DOHH2 (cell line): ENCODE data around the gene USP16.

ENCODE experiments used
- EZH2phosphoT487 ChIP-seq: fragments of 200-600 bp; sonication (generic); IDR thresholded peaks from 2 replicates; pipeline ENCODE4 v1.6.1; 2017; ENCODE audit warnings: borderline replicate concordance, mild to moderate bottlenecking, antibody characterized with exemption, low read length, moderate library complexity, mixed read lengths
- TF ChIP-seq, protein P1 (sequence below): fragments of 200-600 bp; sonication (generic); IDR thresholded peaks from one replicate; pipeline ENCODE4 v1.5.1; 2014; ENCODE audit warnings: antibody characterized with exemption, mild to moderate bottlenecking, low read depth, low read length; ENCODE audit not compliant: poor library complexity, severe bottlenecking

DNA sequence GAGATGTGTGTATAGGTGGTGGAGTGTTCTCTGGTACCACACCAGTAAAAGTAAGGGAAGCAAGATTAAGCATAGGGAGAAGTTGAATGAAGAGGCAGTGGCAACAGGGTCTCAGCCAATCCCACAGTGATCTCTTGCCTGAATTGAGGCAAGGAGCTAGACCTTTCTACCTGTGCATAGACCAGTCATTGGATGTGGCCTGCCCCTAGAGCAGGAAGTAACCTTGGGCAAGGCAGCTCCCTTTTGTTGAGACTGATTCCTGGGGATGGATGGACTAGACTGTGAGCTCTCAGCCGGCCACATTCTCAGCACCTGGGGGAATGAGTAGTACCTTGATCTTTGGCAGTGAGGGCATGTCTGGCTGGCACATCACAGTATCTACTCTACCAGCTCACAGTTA, 6.4 kb downstream of the USP16 start:
- TF ChIP-seq, protein P1, sequence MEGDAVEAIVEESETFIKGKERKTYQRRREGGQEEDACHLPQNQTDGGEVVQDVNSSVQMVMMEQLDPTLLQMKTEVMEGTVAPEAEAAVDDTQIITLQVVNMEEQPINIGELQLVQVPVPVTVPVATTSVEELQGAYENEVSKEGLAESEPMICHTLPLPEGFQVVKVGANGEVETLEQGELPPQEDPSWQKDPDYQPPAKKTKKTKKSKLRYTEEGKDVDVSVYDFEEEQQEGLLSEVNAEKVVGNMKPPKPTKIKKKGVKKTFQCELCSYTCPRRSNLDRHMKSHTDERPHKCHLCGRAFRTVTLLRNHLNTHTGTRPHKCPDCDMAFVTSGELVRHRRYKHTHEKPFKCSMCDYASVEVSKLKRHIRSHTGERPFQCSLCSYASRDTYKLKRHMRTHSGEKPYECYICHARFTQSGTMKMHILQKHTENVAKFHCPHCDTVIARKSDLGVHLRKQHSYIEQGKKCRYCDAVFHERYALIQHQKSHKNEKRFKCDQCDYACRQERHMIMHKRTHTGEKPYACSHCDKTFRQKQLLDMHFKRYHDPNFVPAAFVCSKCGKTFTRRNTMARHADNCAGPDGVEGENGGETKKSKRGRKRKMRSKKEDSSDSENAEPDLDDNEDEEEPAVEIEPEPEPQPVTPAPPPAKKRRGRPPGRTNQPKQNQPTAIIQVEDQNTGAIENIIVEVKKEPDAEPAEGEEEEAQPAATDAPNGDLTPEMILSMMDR, result no peak
- no peak for TF ChIP-seq EZH2phosphoT487
